Keratinocyte (primary cell): Measurements from ENCODE around the gene MOK. TPM values are rescaled to one million over a fixed set of nuclear protein-coding genes. Genes with fewer than 3 reads are reported as not detected.

Experiments used
- DNase-seq: peaks from one replicate; pipeline ENCODE4 v3.0.0-alpha.2; 2011; ENCODE audit warnings: low read depth, missing footprints, low spot score
- FAIRE-seq: peaks from 2 replicates; lab custom pipeline; 2011; peaks lifted over from hg19 to GRCh38; lab: Jason Lieb, UNC
- H2AFZ ChIP-seq: 2 replicates; pipeline ENCODE4 v1.6.0; 2012; ENCODE audit warnings: low read length, control low read depth, inconsistent platforms; ENCODE audit not compliant: control insufficient read depth
- H3K27ac ChIP-seq: 2 replicates; pipeline ENCODE4 v1.5.1; 2011; ENCODE audit warnings: low read length; ENCODE audit not compliant: control insufficient read depth, insufficient read depth
- H3K27me3 ChIP-seq: 3 replicates; pipeline ENCODE4 v1.6.0; 2011; ENCODE audit warnings: low read length; ENCODE audit not compliant: control insufficient read depth, insufficient read depth; ENCODE audit errors: extremely low read depth
- H3K36me3 ChIP-seq, 2 experiments: 2 replicates in 1 of 2; 3 replicates in 1 of 2; pipeline ENCODE4 v1.5.1; 2011; ENCODE audit warnings: low read length in 2 of 2, mild to moderate bottlenecking in 1 of 2; ENCODE audit not compliant: control insufficient read depth in 2 of 2, insufficient read depth in 2 of 2; ENCODE audit errors: extremely low read depth in 1 of 2
- H3K4me1 ChIP-seq: 3 replicates; pipeline ENCODE4 v1.5.1; 2011; ENCODE audit warnings: low read length; ENCODE audit not compliant: control insufficient read depth, insufficient read depth; ENCODE audit errors: extremely low read depth
- H3K4me2 ChIP-seq: 3 replicates; pipeline ENCODE4 v1.6.0; 2011; ENCODE audit warnings: low read depth, low read length; ENCODE audit not compliant: control insufficient read depth, insufficient read depth; ENCODE audit errors: extremely low read depth
- H3K4me3 ChIP-seq, 3 experiments: fragments of 200-600 bp in 1 of 3; sonication (generic) in 1 of 3; 2 replicates in 2 of 3; 3 replicates in 1 of 3; pipeline ENCODE4 v1.5.1; 2011 to 2016; ENCODE audit warnings: low read length in 3 of 3, mild to moderate bottlenecking in 3 of 3, control low read depth in 2 of 3, inconsistent platforms in 1 of 3, low read depth in 1 of 3, mixed read lengths in 1 of 3, mixed run types in 1 of 3, moderate library complexity in 1 of 3; ENCODE audit not compliant: control insufficient read depth in 2 of 3, insufficient read depth in 2 of 3; ENCODE audit errors: extremely low read depth in 1 of 3
- H3K79me2 ChIP-seq: 2 replicates; pipeline ENCODE4 v1.6.0; 2012; ENCODE audit warnings: low read length; ENCODE audit not compliant: control insufficient read depth, insufficient read depth
- H3K9ac ChIP-seq: 3 replicates; pipeline ENCODE4 v1.6.0; 2011; ENCODE audit warnings: low read length; ENCODE audit not compliant: control insufficient read depth, insufficient read depth; ENCODE audit errors: extremely low read depth
- H3K9me1 ChIP-seq: 3 replicates; pipeline ENCODE4 v1.6.0; 2011; ENCODE audit warnings: low read length; ENCODE audit not compliant: control insufficient read depth, insufficient read depth; ENCODE audit errors: extremely low read depth
- H3K9me3 ChIP-seq: 2 replicates; pipeline ENCODE4 v1.5.1; 2012; ENCODE audit warnings: low read depth, low read length; ENCODE audit not compliant: control insufficient read depth
- H4K20me1 ChIP-seq: 3 replicates; pipeline ENCODE4 v1.6.0; 2011; ENCODE audit warnings: low read length; ENCODE audit not compliant: control insufficient read depth, insufficient read depth; ENCODE audit errors: extremely low read depth
- CTCF ChIP-seq, 3 experiments: IDR thresholded peaks in 1 of 3; conservative IDR thresholded peaks in 1 of 3; optimal IDR thresholded peaks in 1 of 3; 2 replicates in 2 of 3; 3 replicates in 1 of 3; pipeline versions ENCODE3 to v1.5.1; 2011; ENCODE audit warnings: low read length in 3 of 3, mild to moderate bottlenecking in 3 of 3, moderate library complexity in 2 of 3, control low read depth in 1 of 3, inconsistent platforms in 1 of 3; ENCODE audit not compliant: insufficient read depth in 2 of 3; ENCODE audit errors: extremely low read depth in 1 of 3
- EZH2 ChIP-seq: IDR thresholded peaks from one replicate; pipeline ENCODE4 v1.6.1; 2012; ENCODE audit warnings: inconsistent platforms, mild to moderate bottlenecking, low read length, moderate library complexity
- dilution Hi-C: fragments of 300-500 bp; cut with MboI; formaldehyde crosslinking; loops from one replicate; pipeline ENCODE4 v1.7.0; 2020; ENCODE audit warnings: low sequenced_read_pairs; ENCODE audit not compliant: extremely low pct_ligation_motif_present
- polyA plus RNA-seq, 5 experiments: library from polyadenylated mRNA; depleted of rRNA in 3 of 5; stranded (reverse) in 3 of 5; stranded (forward) in 1 of 5; unstranded in 1 of 5; fragments of >200 nt; gene quantifications; 1 replicate in 1 of 5; 2 replicates in 3 of 5; 3 replicates in 1 of 5; pipeline versions ENCODE4 v1.2.1 to v1.2.3, GENCODE V29; 2011 to 2012; ENCODE audit warnings: missing spikeins in 2 of 5, low read depth in 1 of 5, low replicate concordance in 1 of 5

MOK gene
- polyA plus RNA-seq, 1 donor (not counting 4 experiments of a cell fraction or from before 2014, with no cell fraction given): 38.1 TPM

- Histone ChIP-seq H3K4me3 (no peak overlapping the region), H3K9ac (no peak overlapping the region), H3K4me1 (no peaks in the 10 kb centered on the region), H3K4me2 (no peak overlapping the region), H3K27me3 (no peaks in the 10 kb centered on the region), H4K20me1 (no peaks in the 10 kb centered on the region), H3K36me3 (peaks cover 19 to 21% of the 10 kb centered on the region in 2 experiments), H3K9me1 (no peaks in the 10 kb centered on the region), H3K9me3 (no peaks in the 10 kb centered on the region), H3K27ac (no peak overlapping the region), H3K79me2 (no peaks in the 10 kb centered on the region), H2AFZ (no peak overlapping the region)
- TF ChIP-seq CTCF (optimal IDR thresholded peaks at IDR 0.05 in 1 of 3, IDR thresholded peaks at IDR 0.05 in 1 of 3, conservative IDR thresholded peaks at IDR 0.05 in 1 of 3; ENCODE audit: extremely low read depth in 1 of 3, insufficient read depth in 2 of 3, low read length in 3 of 3): no peak
- no peak for TF ChIP-seq EZH2
- dilution Hi-C loops: no loop called here
- FAIRE-seq (no peak), DNase-seq (no peak)
These were observed 43.4 kb upstream of the MOK start for GRCh38 chr14:102348376-102348775.

- Histone ChIP-seq H2AFZ (no peak overlapping the region), H3K9me3 (no peaks in the 10 kb centered on the region), H4K20me1 (no peaks in the 10 kb centered on the region), H3K9ac (no peak overlapping the region), H3K27ac (no peak overlapping the region), H3K4me3 (no peak overlapping the region), H3K4me1 (no peaks in the 10 kb centered on the region), H3K9me1 (no peaks in the 10 kb centered on the region), H3K36me3 (peaks cover 16 to 24% of the 10 kb centered on the region in 2 experiments), H3K79me2 (no peaks in the 10 kb centered on the region), H3K4me2 (no peak overlapping the region), H3K27me3 (no peaks in the 10 kb centered on the region)
- FAIRE-seq: no peak
- dilution Hi-C loops: no loop called here
- TF ChIP-seq EZH2 (no peak), CTCF (optimal IDR thresholded peaks at IDR 0.05 in 1 of 3, IDR thresholded peaks at IDR 0.05 in 1 of 3, conservative IDR thresholded peaks at IDR 0.05 in 1 of 3; ENCODE audit: extremely low read depth in 1 of 3, insufficient read depth in 2 of 3, low read length in 3 of 3) (no peak)
- DNase-seq: no peak
These were observed 41.7 kb upstream of the MOK start for GRCh38 chr14:102346645-102347044.
